ENCODE data around the gene SLC1A4.
A peak's percentile ranks its signal among the peaks of the same experiment; 100 is the strongest.

Gene SLC1A4

DNA sequence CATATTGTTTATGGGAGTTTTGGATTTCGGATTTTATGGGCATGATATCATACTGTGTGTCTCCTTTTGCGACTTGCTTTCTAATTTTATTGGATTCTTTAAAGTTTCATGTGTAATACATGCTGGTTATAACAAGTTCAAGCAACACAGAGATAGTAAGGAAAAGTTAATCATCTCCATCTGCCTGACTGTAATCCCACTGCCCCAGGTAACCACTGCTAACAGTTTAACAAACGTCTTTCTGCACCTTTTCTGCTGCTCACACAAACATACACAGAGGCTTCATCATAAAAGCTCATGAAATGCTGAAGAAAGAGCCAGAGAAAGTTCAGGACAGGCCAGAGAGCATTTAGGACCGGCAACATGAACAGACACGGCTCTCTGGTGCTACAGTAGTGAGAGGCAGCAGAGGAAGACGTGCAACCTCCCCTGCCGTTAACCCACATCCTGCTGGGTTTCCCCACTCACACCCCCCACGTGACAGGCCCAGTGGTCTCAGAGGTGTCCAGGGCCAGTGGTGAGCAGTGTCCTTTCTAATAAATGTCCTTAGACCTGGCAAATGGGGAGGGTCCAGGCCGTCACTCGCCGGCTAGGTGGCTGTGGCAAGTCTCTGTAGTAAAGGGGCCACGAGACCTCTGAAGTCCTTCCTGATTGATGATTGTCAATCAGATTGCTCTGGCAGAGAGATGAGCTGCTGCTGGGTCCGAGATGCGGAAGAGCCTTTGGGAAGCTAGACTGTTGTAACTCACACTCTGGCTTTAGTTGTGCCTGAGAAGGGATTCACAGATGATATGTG lies 43.0 kb upstream of the SLC1A4 start:
- DNase-seq (ENCODE audit: low spot score) = peak; percentile 79
- TF ChIP-seq, protein P1, sequence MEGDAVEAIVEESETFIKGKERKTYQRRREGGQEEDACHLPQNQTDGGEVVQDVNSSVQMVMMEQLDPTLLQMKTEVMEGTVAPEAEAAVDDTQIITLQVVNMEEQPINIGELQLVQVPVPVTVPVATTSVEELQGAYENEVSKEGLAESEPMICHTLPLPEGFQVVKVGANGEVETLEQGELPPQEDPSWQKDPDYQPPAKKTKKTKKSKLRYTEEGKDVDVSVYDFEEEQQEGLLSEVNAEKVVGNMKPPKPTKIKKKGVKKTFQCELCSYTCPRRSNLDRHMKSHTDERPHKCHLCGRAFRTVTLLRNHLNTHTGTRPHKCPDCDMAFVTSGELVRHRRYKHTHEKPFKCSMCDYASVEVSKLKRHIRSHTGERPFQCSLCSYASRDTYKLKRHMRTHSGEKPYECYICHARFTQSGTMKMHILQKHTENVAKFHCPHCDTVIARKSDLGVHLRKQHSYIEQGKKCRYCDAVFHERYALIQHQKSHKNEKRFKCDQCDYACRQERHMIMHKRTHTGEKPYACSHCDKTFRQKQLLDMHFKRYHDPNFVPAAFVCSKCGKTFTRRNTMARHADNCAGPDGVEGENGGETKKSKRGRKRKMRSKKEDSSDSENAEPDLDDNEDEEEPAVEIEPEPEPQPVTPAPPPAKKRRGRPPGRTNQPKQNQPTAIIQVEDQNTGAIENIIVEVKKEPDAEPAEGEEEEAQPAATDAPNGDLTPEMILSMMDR (IDR thresholded peaks at IDR 0.05; ENCODE audit: extremely low read depth, missing control alignments) = no peak

DNA sequence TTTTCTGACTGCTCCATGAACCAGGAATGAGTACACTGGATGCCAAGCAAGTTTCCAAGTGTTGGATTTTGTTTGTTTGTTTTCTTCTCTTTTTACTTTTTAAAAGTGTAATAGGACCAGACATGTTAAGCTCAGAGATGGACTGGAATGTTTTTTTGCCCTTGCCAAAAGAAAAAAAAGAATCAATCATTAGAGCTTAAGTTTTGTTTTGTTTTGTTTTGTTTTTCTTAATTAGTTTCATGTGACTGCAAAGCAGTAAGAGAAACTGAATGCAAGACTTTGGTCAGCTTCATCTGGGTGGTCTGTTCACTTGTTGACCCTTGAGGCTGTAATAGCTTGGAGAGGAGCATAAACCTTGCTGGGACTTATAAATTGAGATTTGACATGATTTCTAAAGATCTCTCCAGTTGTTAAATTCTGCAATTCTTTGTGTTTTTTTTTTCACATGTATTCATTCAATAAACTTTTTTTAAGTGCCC lies 42.4 kb upstream of the SLC1A4 start:
- no peak for DNase-seq (ENCODE audit: low spot score)
- TF ChIP-seq, protein P1 (IDR thresholded peaks at IDR 0.05; ENCODE audit: extremely low read depth, missing control alignments) = no peak

DNA sequence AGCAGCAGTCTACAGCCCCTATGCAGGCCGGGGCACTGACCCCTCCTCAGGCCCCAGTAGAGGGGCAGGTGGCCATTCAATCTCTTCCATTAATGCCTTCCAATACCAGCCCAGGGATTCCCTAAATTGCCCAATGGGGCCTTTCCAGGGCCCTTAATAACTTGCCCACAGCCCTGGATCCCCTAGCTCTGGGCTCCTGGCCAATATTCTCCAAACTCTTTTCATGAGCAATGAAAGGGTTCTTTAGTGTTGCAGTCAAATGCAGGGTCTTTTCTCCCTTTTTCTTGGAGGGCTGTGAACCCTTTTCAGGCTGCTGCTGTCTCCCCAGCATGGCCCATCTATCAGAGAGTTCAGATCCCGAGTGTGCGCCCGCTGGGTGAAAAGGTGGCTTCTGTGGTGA lies 41.3 kb upstream of the SLC1A4 start:
- TF ChIP-seq, protein P1 (IDR thresholded peaks at IDR 0.05; ENCODE audit: extremely low read depth, missing control alignments) = no peak
- no peak for DNase-seq (ENCODE audit: low spot score)

DNA sequence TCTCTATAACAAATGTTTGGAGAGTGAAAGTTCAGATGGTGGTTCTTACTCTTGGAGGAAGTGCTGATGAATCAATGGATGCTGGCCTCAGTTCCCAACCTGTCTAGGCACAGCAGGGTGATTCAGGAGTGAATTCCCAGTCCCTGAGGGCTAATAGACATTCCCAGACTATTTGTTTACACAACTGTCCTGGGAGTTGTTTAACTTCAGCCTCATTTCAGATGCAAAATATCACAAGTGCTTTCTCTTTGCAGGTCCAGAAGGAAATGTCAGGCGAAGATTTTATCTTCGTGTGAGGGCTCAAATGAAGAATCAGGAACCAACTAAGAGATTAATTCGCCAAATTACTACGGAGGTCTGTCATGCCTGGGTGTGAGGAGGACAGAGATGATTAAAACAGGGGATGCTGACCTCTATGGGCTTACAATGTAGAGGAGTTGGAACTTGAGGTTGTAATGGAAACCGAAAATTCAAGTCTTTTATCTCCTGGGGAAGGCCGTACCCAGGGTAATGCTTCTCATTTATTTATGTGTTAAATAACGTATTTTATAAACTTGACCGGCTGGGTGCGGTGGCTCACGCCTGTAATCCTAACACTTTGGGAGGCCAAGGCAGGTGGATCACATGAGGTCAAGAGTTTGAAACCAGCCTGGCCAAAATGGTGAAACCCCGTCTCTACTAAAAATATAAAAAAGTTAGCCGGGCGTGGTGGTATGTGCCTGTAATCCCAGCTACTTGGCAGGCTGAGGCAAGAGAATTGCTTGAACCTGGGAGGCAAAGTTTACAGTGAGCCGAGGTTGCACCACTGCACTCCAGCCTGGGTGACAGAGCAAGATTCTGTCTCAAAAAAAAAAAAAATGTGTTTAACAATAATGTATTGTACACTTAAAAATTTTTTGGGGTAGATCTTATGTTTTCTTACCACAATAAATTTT lies 38.7 kb upstream of the SLC1A4 start:
- TF ChIP-seq, protein P1 (IDR thresholded peaks at IDR 0.05; ENCODE audit: extremely low read depth, missing control alignments) = no peak

DNA sequence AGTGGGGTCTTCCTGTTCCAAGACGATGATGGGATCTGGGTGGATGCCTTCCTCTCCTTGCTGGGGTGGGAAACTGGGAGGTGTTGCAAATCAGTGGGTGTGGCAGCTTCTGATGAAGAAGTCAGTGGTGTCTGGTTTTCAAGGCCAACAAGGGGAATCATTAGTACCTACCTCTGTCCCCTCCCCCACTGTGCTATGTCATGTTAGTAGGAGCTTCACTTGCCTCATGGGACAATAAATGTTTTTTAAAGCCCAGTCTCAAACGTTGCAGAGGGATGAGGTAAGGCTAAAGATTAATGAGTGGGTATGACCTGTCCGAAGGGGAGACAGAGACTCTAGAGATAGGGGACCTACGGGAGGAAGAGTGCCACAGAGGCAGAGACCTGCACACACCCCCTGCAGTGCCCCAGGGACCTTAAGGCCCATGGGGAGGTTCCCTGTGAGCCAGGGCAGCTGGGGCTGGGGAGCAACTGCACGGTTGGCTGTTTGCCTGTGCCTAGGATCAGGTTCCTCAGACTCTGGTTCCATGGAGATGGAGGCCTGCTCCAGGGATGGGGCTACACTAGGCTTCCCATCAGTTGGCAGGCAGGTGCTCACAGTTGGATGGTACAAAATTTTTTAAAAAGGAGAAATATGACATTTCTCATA lies 37.8 kb upstream of the SLC1A4 start:
- no peak for DNase-seq (ENCODE audit: low spot score)
- TF ChIP-seq, protein P1 (IDR thresholded peaks at IDR 0.05; ENCODE audit: extremely low read depth, missing control alignments) = no peak

More for the DNA sequence above, 38.7 kb upstream of the SLC1A4 start:
- DNase-seq (ENCODE audit: low spot score) = no peak

DNA sequence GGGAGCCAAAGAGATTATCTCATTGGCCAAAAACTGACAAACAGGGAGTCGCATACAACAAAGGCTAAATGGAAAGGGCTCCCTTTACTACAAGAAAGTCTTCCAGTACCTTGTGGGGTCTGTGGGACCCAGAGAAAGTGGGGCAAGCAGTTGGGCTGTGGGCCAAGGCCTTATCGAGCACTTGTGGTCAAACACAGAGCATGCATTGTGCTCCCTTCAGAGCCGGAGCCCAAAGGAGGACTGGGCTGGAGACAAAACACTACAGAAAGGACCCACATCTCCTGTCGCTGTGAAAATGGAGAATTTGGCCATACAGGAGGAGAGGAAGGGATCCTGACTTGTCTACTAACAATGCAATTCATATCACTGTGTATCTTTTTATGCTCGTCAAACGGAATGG lies 37.1 kb upstream of the SLC1A4 start:
- DNase-seq (ENCODE audit: low spot score) = no peak
- TF ChIP-seq, protein P1 (IDR thresholded peaks at IDR 0.05; ENCODE audit: extremely low read depth, missing control alignments) = no peak

Measured in GM20000 (cell line).